Measurements from ENCODE around the gene SYTL3.
"Not testable (repeated sequence)": the region's sequence is repeated elsewhere in the genome, so short reads cannot be mapped to it uniquely, and the experiment has no call there.

SYTL3 gene, protein sequence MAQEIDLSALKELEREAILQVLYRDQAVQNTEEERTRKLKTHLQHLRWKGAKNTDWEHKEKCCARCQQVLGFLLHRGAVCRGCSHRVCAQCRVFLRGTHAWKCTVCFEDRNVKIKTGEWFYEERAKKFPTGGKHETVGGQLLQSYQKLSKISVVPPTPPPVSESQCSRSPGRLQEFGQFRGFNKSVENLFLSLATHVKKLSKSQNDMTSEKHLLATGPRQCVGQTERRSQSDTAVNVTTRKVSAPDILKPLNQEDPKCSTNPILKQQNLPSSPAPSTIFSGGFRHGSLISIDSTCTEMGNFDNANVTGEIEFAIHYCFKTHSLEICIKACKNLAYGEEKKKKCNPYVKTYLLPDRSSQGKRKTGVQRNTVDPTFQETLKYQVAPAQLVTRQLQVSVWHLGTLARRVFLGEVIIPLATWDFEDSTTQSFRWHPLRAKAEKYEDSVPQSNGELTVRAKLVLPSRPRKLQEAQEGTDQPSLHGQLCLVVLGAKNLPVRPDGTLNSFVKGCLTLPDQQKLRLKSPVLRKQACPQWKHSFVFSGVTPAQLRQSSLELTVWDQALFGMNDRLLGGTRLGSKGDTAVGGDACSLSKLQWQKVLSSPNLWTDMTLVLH

DNA sequence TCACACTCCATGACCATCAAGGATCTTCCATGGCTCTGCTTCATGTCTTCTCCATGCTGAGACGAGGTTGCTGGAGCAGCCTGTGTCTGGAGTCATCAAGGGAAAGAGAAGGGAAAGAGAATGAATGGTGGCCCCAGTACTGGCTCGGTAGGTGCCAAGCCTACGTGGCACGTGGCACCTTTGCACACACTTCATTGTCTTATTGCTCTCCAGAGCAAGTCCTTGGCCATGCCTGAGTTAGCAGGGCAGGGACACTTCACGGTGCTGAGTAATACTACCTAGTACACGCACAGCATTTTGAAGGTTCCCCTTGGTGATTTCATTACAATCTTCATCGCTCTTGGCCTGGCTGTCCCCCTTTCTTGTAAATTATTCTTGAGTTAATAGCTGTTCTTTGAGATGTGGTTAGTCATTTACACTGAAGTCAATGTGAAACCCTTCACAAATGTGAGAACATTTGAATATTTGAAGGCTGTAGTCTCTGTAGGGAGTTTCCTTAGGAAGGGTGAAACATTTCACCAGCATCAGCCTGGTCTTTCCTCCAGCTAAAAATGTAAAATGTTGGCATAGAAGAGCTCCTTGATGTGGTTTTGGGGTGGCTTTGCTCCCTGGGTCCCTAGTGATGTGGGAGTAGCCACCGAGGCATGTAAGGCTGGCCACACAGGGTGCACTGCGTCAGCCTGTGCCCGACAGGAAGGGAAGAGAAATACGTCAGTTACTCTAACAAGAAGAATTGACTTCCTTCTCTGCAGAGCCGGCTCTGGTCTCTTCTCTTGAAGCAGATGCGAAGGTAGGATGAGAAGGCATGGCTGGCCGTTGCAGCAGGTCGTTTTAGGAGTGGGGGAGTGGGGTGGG lies at the start of gene SYTL3:
Gene SYTL3, plus strand, starts transcription at position 766 of the 855 bp plus-strand sequence. CDS start 13,215 bp downstream, outside the sequence.
- DNase-seq (ENCODE audit: low spot score) = no peak

DNA sequence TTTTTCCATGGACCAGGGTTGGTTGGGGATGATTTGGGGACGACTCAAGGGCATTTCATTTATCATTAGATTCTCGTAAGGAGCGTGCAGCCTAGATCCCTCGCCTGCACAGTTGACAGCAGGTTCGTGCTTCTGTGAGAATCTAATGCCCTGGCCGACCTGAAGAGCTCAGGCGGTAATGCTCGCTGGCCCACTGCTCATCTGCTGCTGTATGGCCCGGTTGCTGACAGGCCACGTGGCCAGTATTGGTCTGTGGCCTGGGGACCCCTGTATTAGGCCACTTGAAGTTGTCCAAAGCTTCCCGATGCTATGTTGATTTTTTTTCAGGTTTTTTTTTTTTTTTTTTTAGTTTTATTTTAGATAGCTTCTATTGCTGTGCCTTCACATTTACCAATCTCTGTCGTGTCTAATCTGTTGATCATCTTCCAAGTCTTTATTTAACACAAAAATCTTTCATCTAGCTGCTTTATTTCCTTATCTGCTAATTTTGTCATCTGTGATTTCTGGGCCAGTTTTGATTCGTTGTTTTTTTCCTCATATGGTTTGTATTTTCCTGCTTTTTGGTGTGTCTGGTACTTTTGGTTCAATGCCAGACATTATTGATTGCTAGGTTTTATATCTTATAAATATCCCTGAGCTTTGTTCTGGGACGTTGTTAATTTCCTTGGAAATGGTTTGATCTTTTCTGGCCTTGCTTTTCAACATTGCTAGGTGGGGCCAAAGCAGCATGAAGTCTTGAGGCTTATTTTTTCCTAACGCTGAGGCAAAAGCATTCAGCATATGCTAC lies 46.4 kb upstream of the SYTL3 start:
- no peak for DNase-seq (ENCODE audit: low spot score)

DNA sequence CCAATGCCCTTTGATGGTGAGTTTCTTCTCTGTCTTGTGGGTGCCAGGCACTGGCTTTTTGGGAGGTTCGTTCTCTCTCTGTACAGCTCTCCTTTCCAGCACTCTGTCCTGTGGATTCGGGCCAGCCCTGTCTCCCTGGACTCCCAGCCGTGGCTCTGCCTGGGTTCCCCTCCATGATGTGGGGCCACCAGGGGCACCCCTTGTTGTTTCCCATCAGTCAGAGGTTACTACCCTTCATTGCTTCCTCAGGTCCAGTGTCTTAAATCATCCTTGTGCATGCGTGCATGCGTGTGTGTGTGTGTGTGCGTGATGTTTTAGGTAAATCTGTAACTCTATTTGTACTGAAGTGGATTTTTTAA lies 45.8 kb upstream of the SYTL3 start:
- no peak for DNase-seq (ENCODE audit: low spot score)

DNA sequence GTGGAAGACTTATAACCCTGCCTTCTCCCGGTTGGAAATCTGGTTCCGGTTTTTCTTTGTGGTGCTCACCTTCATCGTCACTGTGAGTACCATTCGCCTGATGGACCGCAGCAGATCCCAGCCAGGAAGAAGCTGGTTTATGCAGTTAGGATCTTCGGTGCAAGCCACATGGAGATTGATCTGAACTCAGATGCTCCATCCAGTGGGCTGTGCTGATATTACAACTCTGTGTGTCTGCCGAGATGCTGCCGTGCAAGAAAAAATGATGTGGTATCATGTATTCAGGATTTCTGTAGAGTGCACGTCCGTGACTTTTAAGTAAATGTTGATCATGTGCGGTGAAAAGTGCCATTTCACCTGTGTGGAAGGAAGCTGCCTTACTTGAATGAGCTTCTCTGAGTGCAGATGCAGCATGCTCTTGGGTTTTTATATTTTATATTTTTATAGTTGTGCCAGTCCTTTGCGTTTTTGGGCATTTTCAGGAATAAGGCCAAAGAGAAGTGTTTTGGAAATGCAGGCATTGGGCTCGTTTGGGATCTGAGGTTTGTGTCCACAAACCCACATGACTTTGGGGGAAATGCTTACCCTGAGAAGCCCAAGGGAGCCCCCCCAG lies 44.5 kb upstream of the SYTL3 start:
- peak; percentile 65 for DNase-seq (ENCODE audit: low spot score)

DNA sequence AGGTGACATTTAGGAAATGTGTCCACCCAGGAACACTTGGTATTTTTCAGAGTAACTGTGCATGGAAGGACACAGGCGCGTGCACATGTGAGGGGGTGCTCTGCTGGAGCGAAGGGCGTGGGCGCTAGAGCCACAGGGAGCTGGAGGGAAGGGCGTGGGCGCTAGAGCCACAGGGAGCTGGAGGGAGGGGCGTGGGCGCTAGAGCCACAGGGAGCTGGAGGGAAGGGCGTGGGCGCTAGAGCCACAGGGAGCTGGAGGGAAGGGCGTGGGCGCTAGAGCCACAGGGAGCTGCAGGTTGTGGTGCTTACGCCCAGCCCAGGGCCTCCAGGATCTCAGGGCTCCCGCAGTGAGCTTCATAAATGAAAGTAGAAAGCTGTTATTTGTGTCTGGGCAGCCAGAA lies 43.8 kb upstream of the SYTL3 start:
- DNase-seq (ENCODE audit: low spot score) = not testable (repeated sequence)

DNA sequence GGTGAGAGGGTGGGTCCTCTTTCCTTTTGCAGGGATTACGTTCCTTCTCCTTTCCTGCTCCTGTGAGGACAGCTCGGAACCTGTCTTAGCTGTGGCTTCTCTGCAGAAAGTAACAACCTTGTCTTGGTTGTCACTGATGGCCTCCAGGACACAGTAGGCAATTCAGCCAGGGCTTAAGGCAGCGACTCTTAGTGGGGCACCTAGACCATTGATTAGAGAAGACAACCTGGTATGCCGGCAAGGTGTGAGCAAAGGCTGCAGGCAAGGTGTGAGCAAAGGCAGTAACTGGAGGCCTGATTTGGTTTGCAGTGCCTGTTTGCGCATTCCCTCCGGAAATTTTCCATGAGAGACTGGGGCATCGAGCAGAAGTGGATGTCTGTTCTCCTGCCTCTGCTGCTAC lies 42.9 kb upstream of the SYTL3 start:
- no peak for DNase-seq (ENCODE audit: low spot score)

DNA sequence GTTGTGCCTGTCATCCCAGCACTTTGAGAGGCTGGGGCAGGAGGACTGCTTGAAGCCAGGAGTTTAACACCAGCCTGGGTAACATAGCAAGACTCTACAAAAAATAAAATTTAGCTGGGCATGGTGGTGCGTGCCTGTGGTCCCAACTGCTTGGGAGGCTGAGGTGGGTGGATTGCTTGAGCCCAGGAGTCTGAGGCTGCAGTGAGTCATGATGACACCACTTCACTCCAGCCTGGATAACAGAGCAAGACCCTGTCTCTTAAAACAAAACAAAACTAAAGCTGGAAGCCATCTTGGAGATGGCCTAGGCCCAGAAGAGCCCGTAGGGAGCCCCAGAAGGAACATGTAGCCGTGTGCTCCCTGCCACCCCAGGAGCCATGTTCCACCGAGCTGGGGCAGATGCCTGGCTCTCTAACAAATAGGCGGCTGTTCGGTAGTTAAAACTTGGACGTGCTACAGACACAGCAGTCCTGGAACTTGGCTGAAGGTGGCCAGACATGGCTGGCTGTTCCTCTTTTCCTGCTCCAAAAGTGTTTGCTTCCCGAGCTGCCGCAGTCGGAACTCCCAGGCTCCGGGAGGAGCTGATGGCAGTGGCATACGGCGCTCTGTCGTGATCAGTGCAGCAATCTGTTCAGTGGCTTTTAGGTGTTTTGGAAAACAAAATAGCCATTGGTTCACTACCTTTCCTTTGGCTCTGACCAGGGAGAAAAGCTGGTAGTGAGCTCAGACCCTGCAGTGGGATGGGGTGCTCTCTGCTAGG lies 42.3 kb upstream of the SYTL3 start:
- no peak for DNase-seq (ENCODE audit: low spot score)

DNA sequence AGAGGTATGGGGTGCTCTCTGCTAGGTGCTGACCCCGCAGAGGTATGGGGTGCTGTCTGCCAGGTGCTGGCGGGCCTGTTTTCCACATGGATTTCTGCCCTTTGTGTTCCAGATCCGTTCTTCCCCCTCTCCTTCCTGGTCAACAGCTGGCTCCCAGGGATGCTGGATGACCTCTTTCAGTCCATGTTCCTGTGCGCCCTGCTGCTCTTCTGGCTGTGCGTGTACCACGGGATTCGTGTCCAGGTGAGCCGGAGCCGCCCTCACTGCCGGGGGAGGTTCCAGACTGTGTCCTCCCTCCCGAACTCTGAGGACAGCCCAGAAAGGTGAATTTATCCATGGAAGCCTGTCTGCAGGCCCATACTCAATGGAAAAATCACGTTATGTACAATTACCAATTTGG lies 41.6 kb upstream of the SYTL3 start:
- DNase-seq (ENCODE audit: low spot score) = no peak

DNA sequence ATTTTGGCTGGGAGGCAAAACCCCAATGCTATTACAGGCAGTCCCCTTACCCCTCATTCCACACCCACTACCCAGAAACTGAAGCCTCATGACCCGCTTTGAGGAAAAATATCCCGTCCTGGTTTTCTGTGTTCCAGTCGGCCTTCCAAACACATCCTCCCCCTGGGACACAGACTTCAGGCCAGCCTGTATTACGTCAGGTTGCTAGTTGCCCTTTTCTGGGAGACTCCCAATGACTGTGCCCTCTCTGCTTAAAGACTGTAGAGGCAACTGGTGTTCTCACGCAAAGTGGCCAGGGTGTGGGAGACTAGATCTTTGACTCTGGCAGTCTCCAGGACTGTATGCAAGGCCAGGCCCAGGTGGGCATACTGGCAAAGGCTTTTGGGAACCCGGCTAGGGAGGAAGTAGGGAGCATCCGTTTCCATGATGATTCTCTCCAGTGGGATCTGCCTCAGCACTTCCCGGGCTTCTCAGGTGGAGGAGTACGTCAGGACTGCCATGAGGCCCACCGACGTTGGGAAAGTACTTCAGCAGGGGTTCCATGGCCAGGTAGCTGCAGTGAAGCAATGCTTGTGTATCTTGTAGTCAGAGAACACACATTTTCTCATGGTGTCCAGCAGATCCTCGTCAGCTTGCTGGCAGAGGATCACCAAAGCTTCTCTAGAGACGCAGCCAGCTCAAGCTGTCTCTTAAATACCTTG lies 40.2 kb upstream of the SYTL3 start:
- DNase-seq (ENCODE audit: low spot score) = no peak

DNA sequence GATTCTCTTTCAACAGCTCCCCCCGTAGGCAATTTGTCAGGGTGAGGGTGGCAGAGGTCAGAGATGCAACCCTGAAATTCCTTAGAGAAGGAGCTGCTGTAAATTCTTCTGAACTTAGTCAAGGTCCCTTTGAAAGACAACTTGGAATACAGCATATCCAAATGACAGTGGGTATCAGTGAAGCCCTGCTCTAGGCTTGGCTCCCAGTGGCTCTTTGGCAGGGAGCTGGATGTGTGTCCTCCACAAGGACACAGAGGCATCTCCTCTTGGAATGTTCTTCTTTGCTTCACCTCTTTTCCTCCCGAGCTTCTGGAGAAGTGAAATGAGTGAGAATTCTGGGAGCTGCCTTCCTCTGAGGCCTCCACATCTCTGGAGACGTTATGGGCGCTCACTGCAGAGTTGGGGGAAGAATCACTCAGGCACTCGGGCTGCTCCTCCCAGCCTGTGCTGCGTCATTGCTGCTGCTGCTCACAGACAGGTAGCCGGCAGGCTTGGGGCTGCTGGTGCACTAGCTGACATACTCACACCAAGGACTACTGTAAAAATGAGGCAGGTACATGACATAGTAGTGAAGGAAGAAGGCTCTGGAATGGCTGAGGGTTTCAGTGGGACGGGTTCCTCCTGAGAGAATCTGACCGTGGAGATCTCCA lies 39.4 kb upstream of the SYTL3 start:
- no peak for DNase-seq (ENCODE audit: low spot score)

DNA sequence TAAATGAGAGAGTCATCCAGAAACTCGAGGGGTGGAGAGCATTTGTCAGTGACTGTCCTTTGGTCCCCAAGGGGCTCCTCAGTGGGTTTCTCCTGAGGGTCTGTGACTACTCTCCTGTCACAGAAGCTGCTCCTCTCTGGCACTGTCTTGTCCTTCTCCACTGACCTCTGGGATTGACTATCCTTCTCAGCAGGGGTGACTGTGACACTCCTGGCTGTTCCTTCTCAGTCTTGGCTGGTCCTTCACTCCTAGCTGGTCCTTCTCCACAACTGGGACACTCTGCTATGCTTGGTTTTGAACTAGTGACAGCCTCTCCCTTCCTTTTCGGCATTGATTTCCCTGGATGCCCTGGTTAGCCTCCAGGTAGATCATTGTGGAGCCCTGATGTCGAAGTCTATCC lies 38.8 kb upstream of the SYTL3 start:
- no peak for DNase-seq (ENCODE audit: low spot score)

DNA sequence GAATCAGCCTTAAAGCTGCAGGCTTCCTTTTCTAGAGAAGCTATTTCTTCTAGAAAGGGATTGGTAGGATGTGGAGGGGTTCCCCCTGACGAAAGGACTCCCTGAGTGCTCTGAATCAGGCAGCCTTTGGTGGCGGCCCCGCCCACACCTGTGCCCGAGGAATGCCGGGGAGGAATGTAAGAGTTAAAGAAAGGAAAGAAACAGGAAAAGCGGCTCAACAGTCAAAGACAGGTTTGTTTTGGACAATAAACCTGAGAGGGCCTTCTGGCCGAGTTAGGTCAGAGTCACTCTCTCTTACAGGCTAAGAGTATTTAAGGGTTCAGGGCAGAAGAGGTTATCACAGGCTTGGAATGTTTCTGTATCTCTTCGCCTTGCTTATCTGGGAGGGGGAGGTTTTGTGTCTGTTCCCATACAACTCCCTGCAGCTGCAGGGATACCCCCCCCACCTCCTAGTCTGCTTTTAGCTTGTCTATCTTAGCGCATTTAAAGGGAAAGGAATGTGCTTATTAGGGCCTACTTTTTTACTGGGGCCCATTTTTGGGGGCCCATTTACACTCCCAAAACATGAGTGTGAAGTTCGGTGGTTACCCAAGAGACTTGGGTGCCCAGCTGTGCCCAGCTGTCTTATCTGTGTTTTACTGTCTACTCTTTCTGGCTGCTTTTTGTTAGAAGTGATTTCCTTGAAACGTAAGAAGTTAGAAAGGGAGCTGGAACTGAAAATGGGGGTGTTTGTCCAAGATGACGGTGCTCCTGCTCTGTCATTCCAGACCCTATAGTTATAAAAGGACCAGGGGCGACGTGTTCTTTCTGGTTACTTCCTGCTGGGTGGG lies 38.1 kb upstream of the SYTL3 start:
- no peak for DNase-seq (ENCODE audit: low spot score)

DNA sequence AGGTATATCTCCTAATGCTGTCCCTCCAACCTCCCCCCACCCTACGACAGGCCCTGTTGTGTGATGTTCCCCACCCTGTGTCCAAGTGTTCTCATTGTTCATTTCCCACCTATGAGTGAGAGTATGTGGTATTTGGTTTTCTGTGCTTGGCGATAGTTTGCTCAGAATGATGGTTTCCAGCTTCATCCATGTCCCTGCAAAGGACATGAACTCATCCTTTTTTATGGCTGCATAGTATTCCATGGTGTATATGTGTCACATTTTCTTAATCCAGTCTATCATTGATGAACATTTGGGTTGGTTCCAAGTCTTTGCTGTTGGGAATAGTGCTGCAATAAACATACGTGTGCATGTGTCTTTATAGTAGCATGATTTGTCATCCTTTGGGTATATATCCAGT lies 35.2 kb upstream of the SYTL3 start:
- not testable (repeated sequence) for DNase-seq (ENCODE audit: low spot score)

DNA sequence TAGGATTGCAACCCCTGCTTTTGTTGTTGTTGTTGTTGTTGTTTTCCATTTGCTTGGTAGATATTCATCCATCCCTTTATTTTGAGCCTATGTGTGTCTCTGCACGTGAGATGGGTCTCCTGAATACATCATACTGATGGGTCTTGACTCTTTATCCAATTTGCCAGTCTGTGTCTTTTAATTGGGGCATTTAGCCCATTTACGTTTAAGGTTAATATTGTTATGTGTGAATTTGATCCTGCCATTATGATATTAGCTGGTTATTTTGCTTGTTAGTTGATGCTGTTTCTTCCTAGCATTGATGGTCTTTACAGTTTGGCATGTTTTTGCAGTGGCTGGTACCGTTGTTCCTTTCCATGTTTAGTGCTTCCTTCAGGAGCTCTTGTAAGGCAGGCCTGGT lies 31.6 kb upstream of the SYTL3 start:
- DNase-seq (ENCODE audit: low spot score) = not testable (repeated sequence)

DNA sequence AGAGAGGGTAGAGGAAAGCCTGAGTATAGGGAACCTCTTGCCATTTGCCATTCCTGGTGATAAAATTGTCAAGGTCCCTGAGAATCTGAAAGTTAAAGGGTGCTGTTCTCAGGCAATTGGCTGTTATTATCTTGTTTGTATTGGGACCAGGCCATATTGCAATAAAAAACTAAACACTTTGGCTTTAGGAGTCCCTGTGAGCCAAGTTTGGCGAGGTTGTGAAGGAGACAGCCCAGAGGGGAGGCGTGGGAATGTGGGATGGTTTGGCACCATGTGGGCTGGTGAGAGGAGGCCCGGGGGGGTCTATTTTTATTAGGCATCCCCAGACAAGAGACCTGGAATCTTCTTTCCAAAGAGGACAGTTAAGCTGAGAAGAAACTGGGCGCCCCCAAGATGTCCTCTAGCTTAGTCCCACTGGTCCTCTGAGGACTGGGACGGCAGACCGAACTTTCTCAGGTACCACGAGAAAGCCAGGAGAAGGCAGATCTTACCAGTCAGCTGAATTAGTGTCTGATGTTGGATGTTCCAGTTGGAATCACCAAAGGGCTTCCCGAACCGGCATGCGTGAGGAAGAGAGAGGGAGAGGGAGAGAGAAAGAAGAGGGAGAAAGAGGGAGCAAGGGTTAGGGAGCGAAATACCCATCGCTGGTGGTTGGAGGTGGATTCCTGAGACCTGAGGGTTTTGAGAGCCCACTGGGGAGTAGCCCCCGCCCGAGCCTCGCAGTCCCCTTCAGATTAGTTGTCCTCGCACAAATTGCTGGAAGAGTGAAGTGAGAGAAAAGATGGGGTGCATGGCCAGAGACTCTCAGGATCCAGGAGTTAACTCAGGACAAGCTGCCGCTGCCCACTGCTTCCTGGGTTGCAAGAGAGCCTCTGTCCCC lies 29.7 kb upstream of the SYTL3 start:
- DNase-seq (ENCODE audit: low spot score) = no peak

DNA sequence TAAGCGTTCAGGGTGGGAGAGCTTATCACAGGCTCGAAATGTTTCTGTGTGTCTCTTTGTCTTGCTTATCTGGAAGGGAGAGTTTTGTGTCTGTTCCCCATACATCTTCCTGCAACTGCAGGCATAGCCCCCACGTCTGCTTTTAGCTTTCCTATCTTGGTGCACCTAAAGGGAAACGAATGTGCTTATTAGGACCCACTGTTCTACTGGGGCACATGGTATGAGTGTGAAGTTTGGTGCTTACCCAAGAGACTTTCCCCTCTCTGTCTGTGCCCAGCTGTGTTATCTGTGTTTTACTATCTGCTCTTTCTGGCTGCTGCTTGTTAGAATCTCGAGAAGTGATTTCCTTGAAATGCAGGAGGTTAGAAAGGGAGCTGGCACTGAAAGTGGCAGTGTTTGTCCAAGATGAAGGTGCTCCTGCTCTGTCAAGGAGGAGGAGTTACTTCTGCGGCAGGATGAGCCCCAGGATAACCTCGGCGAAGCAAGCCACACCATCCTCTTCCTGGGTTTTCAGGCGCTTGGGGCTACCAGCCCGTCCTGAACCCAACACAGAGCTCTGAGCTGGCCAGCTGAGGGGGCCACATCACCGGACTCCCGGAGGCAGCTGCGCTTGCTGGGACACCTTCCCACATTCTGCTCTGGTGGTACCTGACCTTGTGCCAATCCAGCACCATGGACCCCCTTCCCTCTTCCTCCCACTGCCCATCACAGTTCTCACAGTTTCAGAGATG lies 28.7 kb upstream of the SYTL3 start:
- no peak for DNase-seq (ENCODE audit: low spot score)

Measured in RKO (cell line).